Amniotic stem cell (primary cell): ENCODE results near the gene CDC25C.
"Not testable (repeated sequence)": the region's sequence is repeated elsewhere in the genome, so short reads cannot be mapped to it uniquely, and the experiment has no call there.

Source experiments
- DNase-seq: peaks from one replicate; lab custom pipeline; 2025; lab: John Stamatoyannopoulos, UW

The CDC25C gene

GRCh38 chr5:138344887-138345622 is 13.5 kb upstream of the CDC25C start:
- no peak for DNase-seq

- DNase-seq: no peak
Measured at GRCh38 chr5:138340008-138340407, 8.4 kb upstream of the CDC25C start.

- DNase-seq: no peak
Measured at GRCh38 chr5:138339464-138339863, 7.9 kb upstream of the CDC25C start.

GRCh38 chr5:138339091-138339456 is 7.5 kb upstream of the CDC25C start:
- DNase-seq: no peak

GRCh38 chr5:138338411-138339090 is 6.9 kb upstream of the CDC25C start:
- no peak for DNase-seq

GRCh38 chr5:138337685-138338410 is 6.2 kb upstream of the CDC25C start, which contains the start of gene FAM53C:
Gene FAM53C (plus strand): TSS chr5:138338266. CDS start chr5:138341336, 3,070 bp downstream.
- peak; percentile 86 for DNase-seq

GRCh38 chr5:138336952-138337684 is 5.5 kb upstream of the CDC25C start:
- peak; percentile 75 for DNase-seq

GRCh38 chr5:138334867-138335447 is 3.4 kb upstream of the CDC25C start:
- no peak for DNase-seq

GRCh38 chr5:138330813-138331448 is 673 bp downstream of the CDC25C start:
- DNase-seq: no peak

GRCh38 chr5:138318211-138318610 is 13.4 kb downstream of the CDC25C start:
- DNase-seq: not testable (repeated sequence)

- DNase-seq: no peak
Measured at GRCh38 chr5:138316355-138316754, 15.2 kb downstream of the CDC25C start.

GRCh38 chr5:138315751-138316278 is 15.8 kb downstream of the CDC25C start:
- no peak for DNase-seq

- DNase-seq: no peak
Measured at GRCh38 chr5:138305797-138306196, 25.8 kb downstream of the CDC25C start.

GRCh38 chr5:138303372-138303771 is 28.2 kb downstream of the CDC25C start:
- DNase-seq: no peak

- DNase-seq: no peak
Measured at GRCh38 chr5:138289296-138289695, 42.3 kb downstream of the CDC25C start.

- no peak for DNase-seq
Measured at GRCh38 chr5:138287246-138287645, 44.4 kb downstream of the CDC25C start.

GRCh38 chr5:138282920-138283742 is 48.5 kb downstream of the CDC25C start:
- peak; percentile 19 for DNase-seq

- no peak for DNase-seq
Measured at GRCh38 chr5:138280915-138281314, 50.7 kb downstream of the CDC25C start.

GRCh38 chr5:138276402-138277054 is 55.1 kb downstream of the CDC25C start:
- no peak for DNase-seq

GRCh38 chr5:138275895-138276294 is 55.7 kb downstream of the CDC25C start:
- no peak for DNase-seq
